Astrocyte of the hippocampus (primary cell): Measurements from ENCODE around the gene SCGB1C2.
"Not testable (repeated sequence)": the region's sequence is repeated elsewhere in the genome, so short reads cannot be mapped to it uniquely, and the experiment has no call there.

Experiments
- DNase-seq: peaks from one replicate; pipeline ENCODE4 v3.0.0; 2011; ENCODE audit warnings: low read depth, low spot score

SCGB1C2 gene

GRCh38 chr17:148757-149156 lies 11.4 kb downstream of the SCGB1C2 start:
- no peak for DNase-seq

- no peak for DNase-seq
These were observed 11.9 kb downstream of the SCGB1C2 start for GRCh38 chr17:149231-149630.

GRCh38 chr17:149897-150584 lies 12.7 kb downstream of the SCGB1C2 start:
- DNase-seq, result no peak

GRCh38 chr17:151004-151403 lies 13.6 kb downstream of the SCGB1C2 start:
- DNase-seq, result no peak

GRCh38 chr17:151886-152859 lies 14.8 kb downstream of the SCGB1C2 start:
- peak; percentile 7 for DNase-seq

GRCh38 chr17:152860-153420 lies 15.6 kb downstream of the SCGB1C2 start:
- no peak for DNase-seq

GRCh38 chr17:153851-154250 lies 16.5 kb downstream of the SCGB1C2 start:
- DNase-seq, result no peak

- DNase-seq, result no peak
These were observed 18.2 kb downstream of the SCGB1C2 start for GRCh38 chr17:155576-155975.

- no peak for DNase-seq
These were observed 18.8 kb downstream of the SCGB1C2 start for GRCh38 chr17:156094-156621.

- no peak for DNase-seq
These were observed 19.6 kb downstream of the SCGB1C2 start for GRCh38 chr17:156946-157345.

- DNase-seq, result no peak
These were observed 20.5 kb downstream of the SCGB1C2 start for GRCh38 chr17:157901-158300.

GRCh38 chr17:158379-158778 lies 21.0 kb downstream of the SCGB1C2 start:
- DNase-seq, result no peak

GRCh38 chr17:159609-160008 lies 22.2 kb downstream of the SCGB1C2 start:
- DNase-seq, result no peak

GRCh38 chr17:160336-160735 lies 23.0 kb downstream of the SCGB1C2 start:
- no peak for DNase-seq

GRCh38 chr17:161481-161880 lies 24.1 kb downstream of the SCGB1C2 start:
- DNase-seq, result no peak

GRCh38 chr17:162689-163088 lies 25.3 kb downstream of the SCGB1C2 start:
- DNase-seq, result no peak

GRCh38 chr17:163514-164098 lies 26.2 kb downstream of the SCGB1C2 start:
- DNase-seq, result no peak

GRCh38 chr17:164303-165235 lies 27.2 kb downstream of the SCGB1C2 start:
- DNase-seq, result peak; percentile 64

GRCh38 chr17:165939-166338 lies 28.6 kb downstream of the SCGB1C2 start:
- DNase-seq, result no peak

GRCh38 chr17:168614-169013 lies 31.2 kb downstream of the SCGB1C2 start:
- not testable (repeated sequence) for DNase-seq
